PC-3 (cell line): Measurements from ENCODE around the gene TPX2.

Source experiments
- CTCF ChIP-seq: fragments of 300-600 bp; sonication (generic); conservative IDR thresholded peaks from 2 replicates; pipeline ENCODE4 v1.5.1; 2017; ENCODE audit warnings: antibody characterized with exemption, low read depth, mild to moderate bottlenecking, low read length
- EZH2 ChIP-seq: fragments of 300-600 bp; sonication (generic); IDR thresholded peaks from one replicate; pipeline ENCODE4 v1.6.1; 2017; ENCODE audit warnings: antibody characterized with exemption, mild to moderate bottlenecking, low read length; ENCODE audit not compliant: unreplicated experiment
- EZH2phosphoT487 ChIP-seq: fragments of 300-600 bp; sonication (generic); IDR thresholded peaks from 2 replicates; pipeline ENCODE4 v1.6.1; 2018; ENCODE audit warnings: mild to moderate bottlenecking, antibody characterized with exemption, low read length, borderline replicate concordance

GRCh38 chr20:31709939-31710338 lies 29.2 kb upstream of the TPX2 start:
- TF ChIP-seq EZH2, result no peak
- no peak for TF ChIP-seq EZH2phosphoT487
- no peak for TF ChIP-seq CTCF
